GM13976 (cell line): ENCODE measurements around the gene PRKAR2B.

Source experiments
- DNase-seq: peaks from one replicate; pipeline ENCODE4 v3.0.0; 2012; ENCODE audit warnings: low spot score
- in situ Hi-C: fragments of 300-500 bp; cut with MboI; formaldehyde crosslinking; loops from one replicate; pipeline ENCODE4 v1.12.0; 2022; ENCODE audit warnings: low sequenced_read_pairs, mixed read lengths, inconsistent platforms; ENCODE audit not compliant: unreplicated experiment
- TF ChIP-seq, protein P1 (sequence below): IDR thresholded peaks from 2 replicates; pipeline ENCODE4 v1.5.1; 2012; ENCODE audit warnings: borderline replicate concordance, mild to moderate bottlenecking; ENCODE audit not compliant: insufficient read depth; ENCODE audit errors: extremely low read depth, missing control alignments, control extremely low read depth

The PRKAR2B gene

DNA sequence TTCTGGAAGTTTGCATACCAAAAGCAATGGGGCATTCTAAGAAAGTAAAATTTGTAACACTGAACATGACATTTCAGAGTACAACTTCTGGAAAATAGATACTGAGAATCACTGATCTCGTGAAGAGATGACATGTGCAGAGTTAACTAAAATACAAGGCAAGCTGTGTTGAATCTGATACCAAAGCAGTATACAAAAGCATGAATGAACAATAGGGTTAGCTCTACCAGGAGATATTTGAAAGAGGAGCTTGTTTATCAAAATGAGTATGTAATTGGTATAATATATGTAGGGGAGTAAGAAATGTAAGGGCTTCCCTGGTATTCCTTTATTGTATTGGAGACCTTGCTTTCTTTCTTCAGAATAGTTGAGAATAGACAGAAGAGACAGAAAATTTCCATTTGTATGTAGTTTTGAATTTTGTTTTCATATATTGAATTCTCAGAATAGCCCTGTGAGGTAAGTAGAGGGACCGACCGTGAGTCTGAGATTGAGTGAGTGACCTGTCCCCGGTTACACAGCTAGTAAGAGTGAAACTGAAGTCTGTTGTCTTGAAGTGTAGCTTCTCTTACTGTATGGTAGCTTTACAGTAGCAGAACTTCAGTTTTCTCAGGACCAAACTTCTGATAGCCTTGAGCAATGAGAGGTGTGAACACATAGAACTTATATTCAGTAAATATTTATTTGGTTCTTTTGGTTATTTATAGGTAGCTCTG is 129.3 kb downstream of the PRKAR2B start:
- DNase-seq, result peak; percentile 59
- in situ Hi-C loops, result no loop called here
- TF ChIP-seq, protein P1, sequence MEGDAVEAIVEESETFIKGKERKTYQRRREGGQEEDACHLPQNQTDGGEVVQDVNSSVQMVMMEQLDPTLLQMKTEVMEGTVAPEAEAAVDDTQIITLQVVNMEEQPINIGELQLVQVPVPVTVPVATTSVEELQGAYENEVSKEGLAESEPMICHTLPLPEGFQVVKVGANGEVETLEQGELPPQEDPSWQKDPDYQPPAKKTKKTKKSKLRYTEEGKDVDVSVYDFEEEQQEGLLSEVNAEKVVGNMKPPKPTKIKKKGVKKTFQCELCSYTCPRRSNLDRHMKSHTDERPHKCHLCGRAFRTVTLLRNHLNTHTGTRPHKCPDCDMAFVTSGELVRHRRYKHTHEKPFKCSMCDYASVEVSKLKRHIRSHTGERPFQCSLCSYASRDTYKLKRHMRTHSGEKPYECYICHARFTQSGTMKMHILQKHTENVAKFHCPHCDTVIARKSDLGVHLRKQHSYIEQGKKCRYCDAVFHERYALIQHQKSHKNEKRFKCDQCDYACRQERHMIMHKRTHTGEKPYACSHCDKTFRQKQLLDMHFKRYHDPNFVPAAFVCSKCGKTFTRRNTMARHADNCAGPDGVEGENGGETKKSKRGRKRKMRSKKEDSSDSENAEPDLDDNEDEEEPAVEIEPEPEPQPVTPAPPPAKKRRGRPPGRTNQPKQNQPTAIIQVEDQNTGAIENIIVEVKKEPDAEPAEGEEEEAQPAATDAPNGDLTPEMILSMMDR, result no peak

DNA sequence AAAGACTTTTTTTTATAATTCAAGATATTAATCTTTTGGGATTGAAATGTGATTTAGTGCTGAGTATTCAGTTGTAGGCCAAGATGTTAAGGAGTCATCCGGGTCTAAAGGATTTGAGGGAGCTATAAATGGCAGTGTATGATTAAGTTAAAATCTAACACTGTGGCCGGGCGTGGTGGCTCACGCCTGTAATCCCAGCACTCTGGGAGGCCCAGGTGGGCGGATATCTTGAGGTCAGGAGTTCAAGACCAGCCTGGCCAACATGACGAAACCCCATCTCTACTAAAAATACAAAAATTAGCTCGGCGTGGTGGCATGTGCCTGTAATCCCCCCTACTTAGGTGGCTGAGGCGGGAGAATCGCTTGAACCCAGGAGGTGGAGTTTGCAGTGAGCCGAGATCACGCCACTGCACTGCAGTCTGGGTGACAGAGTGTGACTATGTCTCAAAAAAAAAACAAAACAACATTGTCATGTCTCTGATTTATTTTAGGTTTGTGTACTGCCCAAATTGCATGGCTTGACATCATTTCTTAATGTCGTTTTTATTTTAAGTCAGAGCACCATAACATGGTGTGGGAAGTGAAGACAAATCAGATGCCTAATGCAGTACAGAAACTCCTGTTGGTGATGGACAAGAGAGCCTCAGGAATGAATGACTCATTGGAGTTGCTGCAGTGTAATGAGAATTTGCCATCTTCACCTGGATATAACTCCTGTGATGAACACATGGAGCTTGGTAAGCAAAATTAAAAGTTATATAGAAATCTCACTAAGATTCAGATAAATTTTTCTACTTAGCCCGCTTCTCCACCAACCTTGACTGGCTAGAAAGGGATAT is 135.0 kb downstream of the PRKAR2B start:
- in situ Hi-C loops, result no loop called here
- no peak for DNase-seq

DNA sequence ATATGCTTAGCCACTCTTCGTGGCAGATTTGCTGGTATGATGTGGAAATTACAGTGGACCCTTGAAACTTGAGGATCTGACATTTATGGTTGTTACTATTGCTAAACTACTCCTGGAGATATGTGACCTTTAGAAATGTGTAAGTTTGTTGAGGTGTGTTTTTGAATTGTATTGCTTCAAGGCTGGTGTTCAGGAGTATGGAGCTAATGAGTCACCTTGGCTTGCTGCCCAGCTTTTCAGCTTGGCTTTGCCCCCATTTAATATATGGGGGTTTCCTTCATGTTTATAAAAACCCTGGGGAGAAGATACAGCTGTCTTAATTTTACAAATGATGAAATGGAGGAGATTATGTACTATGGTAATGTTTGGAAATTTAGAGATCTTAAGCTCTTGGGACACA is 135.9 kb downstream of the PRKAR2B start:
- no peak for DNase-seq
- in situ Hi-C loops, result no loop called here
- TF ChIP-seq, protein P1, result no peak

More for the DNA sequence above, 135.0 kb downstream of the PRKAR2B start:
- TF ChIP-seq, protein P1, result no peak

DNA sequence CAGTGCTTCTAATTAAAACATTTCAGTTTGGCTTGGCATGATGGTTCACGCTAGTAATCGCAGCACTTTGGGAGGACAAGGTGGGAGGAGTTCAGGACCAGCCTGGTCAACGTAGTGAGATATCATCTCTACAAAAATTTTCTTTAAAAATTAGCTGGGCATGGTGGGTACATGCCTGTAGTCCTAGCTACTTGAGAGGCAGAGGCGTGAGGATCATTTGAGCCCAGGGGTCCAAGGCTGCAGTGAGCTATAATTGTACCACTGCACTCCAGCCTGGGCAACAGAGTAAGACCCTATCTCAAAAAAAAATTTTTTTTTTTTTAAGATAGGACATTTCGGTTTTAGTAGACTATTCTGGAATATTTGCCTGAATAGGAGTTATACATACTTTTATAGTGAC is 136.7 kb downstream of the PRKAR2B start:
- no peak for DNase-seq
- in situ Hi-C loops, result no loop called here
- TF ChIP-seq, protein P1, result no peak

DNA sequence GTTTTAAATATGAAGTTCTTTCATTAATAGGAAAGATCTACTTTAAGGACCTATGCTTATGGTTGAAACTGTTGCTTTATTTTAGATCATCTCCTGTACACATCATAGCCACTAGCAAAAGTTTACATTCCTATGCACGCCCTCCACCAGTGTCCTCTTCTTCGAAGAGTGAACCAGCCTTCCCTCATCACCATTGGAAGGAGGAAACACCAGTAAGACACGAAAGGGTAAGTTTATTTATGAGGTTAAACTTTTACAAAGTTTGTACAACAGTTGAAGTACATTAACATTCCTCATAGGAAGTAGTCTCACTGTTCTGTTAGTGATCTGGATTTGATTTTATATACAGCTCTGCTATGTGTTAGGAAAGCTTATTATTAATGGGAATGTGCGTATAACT is 141.2 kb downstream of the PRKAR2B start:
- TF ChIP-seq, protein P1, result no peak
- no peak for DNase-seq
- in situ Hi-C loops, result no loop called here

DNA sequence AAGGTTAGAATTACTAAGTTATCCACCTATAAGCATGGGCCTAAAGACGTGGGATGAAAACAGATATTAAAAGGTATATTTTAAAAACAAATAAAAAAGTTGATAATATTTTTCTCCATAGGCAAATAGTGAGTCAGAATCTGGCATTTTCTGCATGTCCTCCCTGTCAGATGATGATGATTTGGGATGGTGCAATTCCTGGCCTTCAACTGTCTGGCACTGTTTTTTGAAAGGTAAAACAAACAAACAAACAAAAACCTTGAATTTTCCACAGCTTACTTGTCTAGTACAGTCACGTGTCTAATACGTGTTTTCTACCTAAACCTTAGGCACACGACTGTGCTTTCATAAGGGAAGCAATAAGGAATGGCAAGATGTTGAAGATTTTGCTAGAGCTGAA is 141.7 kb downstream of the PRKAR2B start:
- TF ChIP-seq, protein P1, result no peak
- in situ Hi-C loops, result no loop called here
- no peak for DNase-seq
